ENCODE measurements around the gene AP1AR. TPM values are rescaled to one million over a fixed set of nuclear protein-coding genes. Genes with fewer than 3 reads are reported as not detected.

The AP1AR gene
- total RNA-seq, 4 donors from 2014 or later, result 18.2 to 46.1 (median 32.5) TPM

DNA sequence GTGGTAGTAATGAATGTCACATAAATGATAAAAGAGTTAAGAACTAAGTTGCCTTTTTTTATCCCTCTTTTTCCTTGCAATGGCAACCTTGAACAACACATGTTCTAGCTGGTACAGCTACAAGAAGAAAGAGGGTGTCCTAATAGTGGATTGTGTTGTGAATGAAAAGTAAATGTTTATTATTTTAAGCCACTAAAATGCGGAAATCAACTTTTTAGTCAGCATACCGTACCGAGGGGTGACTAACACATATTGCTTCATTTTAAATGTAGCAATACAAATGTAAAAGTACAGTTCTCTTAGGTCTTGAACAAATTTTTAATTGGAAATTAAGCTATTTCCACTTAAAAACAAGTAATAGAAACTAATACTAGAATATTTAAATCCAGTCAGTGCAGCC lies 17.7 kb upstream of the AP1AR start:
- H3K27ac ChIP-seq, result no peak overlapping the region
- H3K27me3 ChIP-seq, result no peaks in the 10 kb centered on the region
- DNase-seq, result no peak
- H3K36me3 ChIP-seq, result no peaks in the 10 kb centered on the region
- H3K4me1 ChIP-seq, result no peaks in the 10 kb centered on the region
- no peak overlapping the region for H3K4me3 ChIP-seq
- no peaks in the 10 kb centered on the region for H3K9me3 ChIP-seq
- TF ChIP-seq POLR2A (IDR thresholded peaks at IDR 0.05), result no peak
- TF ChIP-seq, protein P1, sequence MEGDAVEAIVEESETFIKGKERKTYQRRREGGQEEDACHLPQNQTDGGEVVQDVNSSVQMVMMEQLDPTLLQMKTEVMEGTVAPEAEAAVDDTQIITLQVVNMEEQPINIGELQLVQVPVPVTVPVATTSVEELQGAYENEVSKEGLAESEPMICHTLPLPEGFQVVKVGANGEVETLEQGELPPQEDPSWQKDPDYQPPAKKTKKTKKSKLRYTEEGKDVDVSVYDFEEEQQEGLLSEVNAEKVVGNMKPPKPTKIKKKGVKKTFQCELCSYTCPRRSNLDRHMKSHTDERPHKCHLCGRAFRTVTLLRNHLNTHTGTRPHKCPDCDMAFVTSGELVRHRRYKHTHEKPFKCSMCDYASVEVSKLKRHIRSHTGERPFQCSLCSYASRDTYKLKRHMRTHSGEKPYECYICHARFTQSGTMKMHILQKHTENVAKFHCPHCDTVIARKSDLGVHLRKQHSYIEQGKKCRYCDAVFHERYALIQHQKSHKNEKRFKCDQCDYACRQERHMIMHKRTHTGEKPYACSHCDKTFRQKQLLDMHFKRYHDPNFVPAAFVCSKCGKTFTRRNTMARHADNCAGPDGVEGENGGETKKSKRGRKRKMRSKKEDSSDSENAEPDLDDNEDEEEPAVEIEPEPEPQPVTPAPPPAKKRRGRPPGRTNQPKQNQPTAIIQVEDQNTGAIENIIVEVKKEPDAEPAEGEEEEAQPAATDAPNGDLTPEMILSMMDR (IDR thresholded peaks at IDR 0.05), result no peak

DNA sequence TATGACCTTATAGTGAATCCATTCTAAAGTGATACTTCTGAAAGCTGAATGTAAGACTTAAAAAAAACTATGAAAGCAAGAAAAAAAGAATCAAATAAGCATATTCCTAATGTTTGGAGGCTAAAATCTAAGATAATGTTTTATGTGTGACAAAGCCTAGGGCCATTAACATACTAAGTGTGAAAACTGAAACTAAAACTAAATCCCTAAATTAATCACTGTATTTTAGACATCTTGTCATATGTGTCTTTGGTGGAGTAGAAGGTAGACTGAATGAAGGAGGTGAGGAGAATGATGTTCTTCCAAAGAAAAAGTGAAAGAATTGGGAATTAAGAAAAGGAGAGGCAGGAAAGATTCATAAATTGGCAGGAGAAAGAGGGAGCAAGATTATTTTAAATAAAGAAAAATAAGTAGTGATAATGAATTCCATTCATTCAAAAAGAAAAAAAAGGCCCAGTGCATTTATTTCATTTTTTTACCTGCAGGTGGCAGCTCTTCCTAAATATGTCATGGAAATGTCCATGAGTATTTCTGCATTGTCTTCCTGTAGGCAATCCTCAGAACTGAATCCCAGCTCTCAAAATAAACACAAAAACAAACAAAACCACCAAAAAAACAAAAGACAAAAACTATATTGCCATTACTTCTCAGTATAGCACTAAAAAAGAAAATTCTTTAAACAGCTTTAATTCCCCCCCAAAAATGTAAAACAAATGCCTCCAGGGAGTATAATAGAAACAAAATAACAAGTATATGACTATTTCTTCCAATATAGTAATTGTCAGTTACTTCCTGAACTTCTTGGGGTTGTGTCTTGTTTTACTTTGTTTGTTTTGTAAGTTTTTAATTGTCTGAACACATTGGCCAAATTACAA lies 17.0 kb upstream of the AP1AR start:
- Histone ChIP-seq H3K27me3 (no peaks in the 10 kb centered on the region), H3K9me3 (no peaks in the 10 kb centered on the region), H3K4me1 (no peaks in the 10 kb centered on the region), H3K4me3 (no peak overlapping the region), H3K36me3 (no peaks in the 10 kb centered on the region), H3K27ac (no peak overlapping the region)
- DNase-seq, result no peak
- no peak for TF ChIP-seq POLR2A (IDR thresholded peaks at IDR 0.05)
- TF ChIP-seq, protein P1 (IDR thresholded peaks at IDR 0.05), result peak; percentile 20 to 83 (median 65)

DNA sequence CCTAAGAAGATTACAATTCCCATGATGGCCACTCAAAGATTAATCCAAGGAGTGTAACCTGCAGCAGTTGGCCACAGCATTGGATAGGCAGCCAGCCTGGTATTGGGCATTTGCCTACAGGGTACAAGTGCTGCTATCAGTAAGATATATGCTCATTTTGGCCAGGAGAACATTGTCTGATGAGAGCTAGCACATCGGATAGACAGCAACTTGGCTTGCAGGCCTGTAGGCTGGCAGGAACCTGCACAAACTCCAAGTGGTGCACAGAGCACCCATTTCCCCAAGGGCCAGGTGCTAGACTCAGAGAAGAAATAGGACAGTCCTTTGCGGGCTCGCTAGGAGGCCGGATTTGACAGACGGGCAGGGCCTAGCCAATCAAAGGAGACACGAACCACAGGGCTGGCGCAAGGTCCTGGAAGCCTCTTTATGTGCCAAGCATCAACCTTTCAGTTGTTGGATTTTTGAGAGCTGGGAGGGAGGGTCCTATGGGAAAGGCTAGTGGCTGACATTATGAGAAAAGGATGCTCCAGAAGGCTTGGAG lies 11.7 kb upstream of the AP1AR start:
- TF ChIP-seq POLR2A (IDR thresholded peaks at IDR 0.05), result no peak
- TF ChIP-seq, protein P1 (IDR thresholded peaks at IDR 0.05), result no peak
- no peaks in the 10 kb centered on the region for H3K36me3 ChIP-seq
- DNase-seq, result no peak
- H3K9me3 ChIP-seq, result no peaks in the 10 kb centered on the region
- no peak overlapping the region for H3K27ac ChIP-seq
- no peaks in the 10 kb centered on the region for H3K4me1 ChIP-seq
- H3K4me3 ChIP-seq, result no peak overlapping the region
- no peaks in the 10 kb centered on the region for H3K27me3 ChIP-seq

DNA sequence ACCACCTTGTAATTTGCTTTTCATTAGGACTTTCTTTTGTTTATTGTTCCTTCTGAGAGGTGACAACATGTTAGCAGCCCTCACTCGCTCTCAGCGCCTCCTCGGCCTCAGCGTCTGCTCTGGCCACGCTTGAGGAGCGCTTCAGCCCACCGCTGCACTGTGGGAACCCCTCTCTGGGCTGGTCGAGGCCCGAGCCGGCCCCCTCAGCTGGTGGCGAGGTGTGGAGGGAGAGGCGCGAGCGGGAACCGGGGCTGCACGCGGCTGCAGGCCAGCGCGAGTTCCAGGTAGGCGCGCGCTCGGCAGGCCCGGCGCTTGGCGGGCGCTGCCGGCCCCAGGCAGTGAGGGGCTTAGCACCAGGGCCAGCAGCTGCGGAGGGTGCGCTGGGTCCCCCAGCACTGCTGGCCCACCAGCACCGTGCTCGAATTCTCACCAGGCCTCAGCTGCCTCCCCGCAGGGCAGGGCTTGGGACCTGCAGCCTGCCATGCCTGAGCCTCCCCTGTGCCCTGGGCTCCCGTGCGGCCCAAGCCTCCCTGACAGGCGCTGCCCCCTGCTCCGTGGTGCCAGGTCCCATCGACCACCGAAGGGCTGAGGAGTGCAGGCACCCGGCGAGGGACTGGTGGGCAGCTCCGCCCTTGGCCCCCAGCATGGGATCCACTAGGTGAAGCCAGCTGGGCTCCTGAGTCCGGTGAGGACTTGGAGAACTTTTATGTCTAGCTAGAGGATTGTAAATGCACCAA lies 9.2 kb upstream of the AP1AR start:
- DNase-seq, result no peak
- TF ChIP-seq POLR2A (IDR thresholded peaks at IDR 0.05), result no peak
- TF ChIP-seq, protein P1 (IDR thresholded peaks at IDR 0.05), result no peak
- Histone ChIP-seq H3K9me3 (no peaks in the 10 kb centered on the region), H3K27me3 (no peaks in the 10 kb centered on the region), H3K36me3 (no peaks in the 10 kb centered on the region), H3K27ac (no peak overlapping the region), H3K4me1 (no peaks in the 10 kb centered on the region), H3K4me3 (no peak overlapping the region)

DNA sequence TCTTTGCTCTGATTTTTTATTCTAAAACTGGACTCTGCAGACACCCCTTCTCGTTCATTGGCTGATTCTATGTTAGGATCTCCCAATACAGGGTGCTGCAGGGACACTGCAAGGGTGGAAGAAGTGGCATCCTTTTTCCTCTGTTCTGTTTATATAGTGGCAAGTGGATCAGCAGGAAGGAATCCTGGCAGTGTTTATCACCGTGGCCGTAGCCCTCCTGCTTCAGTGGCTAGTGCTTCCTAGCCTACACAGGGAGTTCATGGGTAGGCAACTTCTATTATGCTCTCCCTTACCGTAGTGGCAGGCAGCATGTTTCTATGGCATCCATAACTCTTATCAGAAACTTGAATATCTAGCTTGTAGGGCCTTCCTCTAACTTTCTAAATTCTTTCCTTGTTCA lies 6.4 kb upstream of the AP1AR start:
- no peak for DNase-seq
- H3K4me1 ChIP-seq, result no peaks in the 10 kb centered on the region
- no peaks in the 10 kb centered on the region for H3K36me3 ChIP-seq
- TF ChIP-seq POLR2A (IDR thresholded peaks at IDR 0.05), result no peak
- TF ChIP-seq, protein P1 (IDR thresholded peaks at IDR 0.05), result no peak
- H3K9me3 ChIP-seq, result no peaks in the 10 kb centered on the region
- H3K4me3 ChIP-seq, result no peak overlapping the region
- H3K27ac ChIP-seq, result no peak overlapping the region
- no peaks in the 10 kb centered on the region for H3K27me3 ChIP-seq

All from Peyer's patch (tissue), 4 donors.